H9 (cell line): ENCODE measurements around the gene CALCOCO1. TPM values are rescaled to one million over a fixed set of nuclear protein-coding genes. Genes with fewer than 3 reads are reported as not detected.

Experiments
- DNase-seq: peaks from one replicate; pipeline ENCODE4 v3.0.0-alpha.2; 2017
- H2AFZ ChIP-seq: one replicate; pipeline ENCODE4 v1.6.1; 2013; ENCODE audit warnings: mild to moderate bottlenecking, low read length, control low read depth, moderate library complexity
- H2AK5ac ChIP-seq: 2 replicates; pipeline ENCODE4 v1.6.1; 2013; ENCODE audit warnings: low read length, control low read depth, mixed read lengths; ENCODE audit not compliant: insufficient read length
- H2BK120ac ChIP-seq: one replicate; pipeline ENCODE4 v1.6.1; 2013; ENCODE audit warnings: low read depth, mild to moderate bottlenecking, low read length, control low read depth, inconsistent platforms; ENCODE audit not compliant: poor library complexity, severe bottlenecking
- H2BK12ac ChIP-seq: 2 replicates; pipeline ENCODE4 v1.6.1; 2013; ENCODE audit warnings: low read length, control low read depth, mixed read lengths, low read depth; ENCODE audit not compliant: insufficient read length
- H2BK15ac ChIP-seq: 2 replicates; pipeline ENCODE4 v1.6.1; 2013; ENCODE audit warnings: low read depth, low read length, control low read depth
- H2BK20ac ChIP-seq: one replicate; pipeline ENCODE4 v1.6.1; 2013; ENCODE audit warnings: low read depth, mild to moderate bottlenecking, low read length, control low read depth, inconsistent platforms; ENCODE audit not compliant: poor library complexity, severe bottlenecking
- H2BK5ac ChIP-seq: 2 replicates; pipeline ENCODE4 v1.6.1; 2013; ENCODE audit warnings: low read length, control low read depth, mixed read lengths; ENCODE audit not compliant: insufficient read length
- H3K14ac ChIP-seq: 2 replicates; pipeline ENCODE4 v1.6.1; 2013; ENCODE audit warnings: low read length, control low read depth; ENCODE audit not compliant: insufficient read depth
- H3K18ac ChIP-seq: 2 replicates; pipeline ENCODE4 v1.6.1; 2013; ENCODE audit warnings: low read depth, mild to moderate bottlenecking, mixed read lengths, low read length, control low read depth; ENCODE audit not compliant: insufficient read length
- H3K23ac ChIP-seq: 2 replicates; pipeline ENCODE4 v1.6.1; 2013; ENCODE audit warnings: low read length, control low read depth, mixed read lengths, low read depth; ENCODE audit not compliant: insufficient read length
- H3K23me2 ChIP-seq: 2 replicates; pipeline ENCODE4 v1.6.1; 2013; ENCODE audit warnings: low read depth, mild to moderate bottlenecking, mixed read lengths, low read length, control low read depth; ENCODE audit not compliant: insufficient read length, poor library complexity, severe bottlenecking
- H3K27ac ChIP-seq: 2 replicates; pipeline ENCODE4 v1.5.1; 2013; ENCODE audit warnings: low read length, control low read depth, mixed read lengths, low read depth; ENCODE audit not compliant: insufficient read length
- H3K27me3 ChIP-seq: 2 replicates; pipeline ENCODE4 v1.6.1; 2013; ENCODE audit warnings: low read length, control low read depth, inconsistent platforms; ENCODE audit not compliant: insufficient read depth
- H3K4ac ChIP-seq: 2 replicates; pipeline ENCODE4 v1.6.1; 2013; ENCODE audit warnings: low read depth, mild to moderate bottlenecking, control low read depth, inconsistent platforms, low read length, moderate library complexity
- H3K4me1 ChIP-seq: 2 replicates; pipeline ENCODE4 v1.6.1; 2013; ENCODE audit warnings: low read length, control low read depth, inconsistent platforms; ENCODE audit not compliant: insufficient read depth
- H3K4me2 ChIP-seq: 2 replicates; pipeline ENCODE4 v1.6.1; 2013; ENCODE audit warnings: low read length, control low read depth, mixed read lengths; ENCODE audit not compliant: insufficient read length, insufficient read depth
- H3K56ac ChIP-seq: 2 replicates; pipeline ENCODE4 v1.6.1; 2013; ENCODE audit warnings: low read depth, mild to moderate bottlenecking, mixed read lengths, low read length, control low read depth; ENCODE audit not compliant: insufficient read length
- H3K79me1 ChIP-seq: 2 replicates; pipeline ENCODE4 v1.6.1; 2013; ENCODE audit warnings: low read depth, mild to moderate bottlenecking, moderate library complexity, low read length, control low read depth, inconsistent platforms; ENCODE audit not compliant: insufficient read depth, poor library complexity, severe bottlenecking
- H3K79me2 ChIP-seq: 2 replicates; pipeline ENCODE4 v1.6.1; 2013; ENCODE audit warnings: low read length, control low read depth, inconsistent platforms; ENCODE audit not compliant: insufficient read depth
- H3K9ac ChIP-seq: 2 replicates; pipeline ENCODE4 v1.6.1; 2013; ENCODE audit warnings: low read length, control low read depth, mixed read lengths; ENCODE audit not compliant: insufficient read length; ENCODE audit errors: extremely low read depth
- H3K9me3 ChIP-seq: one replicate; pipeline ENCODE4 v1.6.1; 2013; ENCODE audit warnings: low read depth, low read length, inconsistent platforms; ENCODE audit not compliant: control insufficient read depth
- H3T11ph ChIP-seq: one replicate; pipeline ENCODE4 v1.6.1; 2013; ENCODE audit warnings: mild to moderate bottlenecking, low read length, control low read depth, inconsistent platforms
- H4K20me1 ChIP-seq: one replicate; pipeline ENCODE4 v1.6.1; 2013; ENCODE audit not compliant: control insufficient read depth, insufficient read length, insufficient read depth
- H4K5ac ChIP-seq: 2 replicates; pipeline ENCODE4 v1.6.1; 2013; ENCODE audit warnings: low read depth, mild to moderate bottlenecking, mixed read lengths, low read length, control low read depth; ENCODE audit not compliant: insufficient read length
- H4K8ac ChIP-seq: replicated peaks from 2 replicates; pipeline ENCODE4 v1.6.1; 2013; ENCODE audit warnings: low read length, control low read depth, mixed read lengths, low read depth; ENCODE audit not compliant: insufficient read length
- H4K91ac ChIP-seq: 2 replicates; pipeline ENCODE4 v1.6.1; 2013; ENCODE audit warnings: low read depth, mild to moderate bottlenecking, moderate library complexity, mixed read lengths, low read length, control low read depth; ENCODE audit not compliant: insufficient read length
- H3K27ac Mint-ChIP-seq, 3 experiments: 2 replicates in 2 of 3; 3 replicates in 1 of 3; pipeline ENCODE4 v1.8.0; 2020 to 2021; ENCODE audit warnings: mixed read lengths in 3 of 3, mild to moderate bottlenecking in 1 of 3, moderate library complexity in 1 of 3
- H3K27me3 Mint-ChIP-seq: 2 replicates; pipeline ENCODE4 v1.8.0; 2021; ENCODE audit warnings: low read depth, mild to moderate bottlenecking, moderate library complexity, mixed read lengths
- H3K36me3 Mint-ChIP-seq, 3 experiments: 2 replicates in 2 of 3; 3 replicates in 1 of 3; pipeline ENCODE4 v1.8.0; 2020 to 2021; ENCODE audit warnings: low read depth in 3 of 3, mixed read lengths in 3 of 3; ENCODE audit not compliant: insufficient read depth in 1 of 3
- H3K4me1 Mint-ChIP-seq, 2 experiments: 2 replicates each; pipeline ENCODE4 v1.8.0; 2020; ENCODE audit warnings: mixed read lengths in 2 of 2
- H3K4me3 Mint-ChIP-seq, 2 experiments: 2 replicates in 1 of 2; 3 replicates in 1 of 2; pipeline ENCODE4 v1.8.0; 2020 to 2021; ENCODE audit warnings: mild to moderate bottlenecking in 2 of 2, mixed read lengths in 2 of 2, moderate library complexity in 1 of 2
- H3K9me3 Mint-ChIP-seq, 2 experiments: 2 replicates in 1 of 2; 3 replicates in 1 of 2; pipeline ENCODE4 v1.8.0; 2020; ENCODE audit warnings: mild to moderate bottlenecking in 2 of 2, mixed read lengths in 2 of 2, moderate library complexity in 1 of 2
- WGBS: extraction: QIAGEN DNeasy Blood & Tissue Kit; methylation state at CpG from one replicate; pipeline ENCODE4 v1.1.7; 2013; ENCODE audit warnings: missing lambda C conversion rate, low lambda C conversion rate, mixed read lengths; ENCODE audit not compliant: insufficient read length; ENCODE audit errors: extremely low coverage; 5-methylcytosine and 5-hydroxymethylcytosine counted together
- total RNA-seq: library from RNA; stranded (reverse); gene quantifications from 2 replicates; pipeline ENCODE4 v1.2.1, GENCODE V29; 2021
- TF ChIP-seq, protein P1 (sequence below): fragments of 200-600 bp; sonication (generic); conservative IDR thresholded peaks from 3 replicates; pipeline ENCODE4 v1.8.0; 2021; ENCODE audit warnings: antibody characterized with exemption, mild to moderate bottlenecking

The CALCOCO1 gene
- total RNA-seq, 1 experiment from 2014 or later = 22.3 TPM

GRCh38 chr12:53710091-53710490, 17.2 kb downstream of the CALCOCO1 start:
- Histone ChIP-seq H3K14ac (no peak overlapping the region), H3K23ac (no peak overlapping the region), H3K4me2 (no peak overlapping the region), H2AFZ (no peak overlapping the region), H3K4ac (no peak overlapping the region), H4K91ac (no peak overlapping the region), H2BK5ac (no peak overlapping the region), H3T11ph (no peak overlapping the region), H4K5ac (no peak overlapping the region), H2BK20ac (no peak overlapping the region), H2BK12ac (no peak overlapping the region), H3K9me3 (no peaks in the 10 kb centered on the region), H3K56ac (no peak overlapping the region), H2BK120ac (no peak overlapping the region), H4K8ac (no peak overlapping the region), H3K4me1 (no peaks in the 10 kb centered on the region), H3K27me3 (no peaks in the 10 kb centered on the region; the same call in 1 of the 2 replicates), H2BK15ac (no peak overlapping the region), H3K9ac (no peak overlapping the region), H3K79me1 (no peaks in the 10 kb centered on the region), H3K27ac (no peak overlapping the region), H4K20me1 (no peaks in the 10 kb centered on the region), H2AK5ac (no peak overlapping the region), H3K79me2 (no peaks in the 10 kb centered on the region), H3K18ac (no peak overlapping the region), H3K23me2 (no peaks in the 10 kb centered on the region)
- peaks cover 42% of the 10 kb centered on the region for H3K27me3 Mint-ChIP-seq
- H3K4me3 Mint-ChIP-seq = no peak overlapping the region
- H3K4me1 Mint-ChIP-seq = peaks cover 0 to 8% of the 10 kb centered on the region in 2 experiments; a peak in 1 of 4 replicates
- no peaks in the 10 kb centered on the region; a peak in 2 of 7 replicates for H3K36me3 Mint-ChIP-seq
- no CpG with 5 or more reads among the region's 6 CpGs for WGBS
- H3K27ac Mint-ChIP-seq = peak overlapping the region in 1 of 3 experiments; percentile 46; a peak in 1 of 7 replicates
- no peak for DNase-seq
- TF ChIP-seq, protein P1, sequence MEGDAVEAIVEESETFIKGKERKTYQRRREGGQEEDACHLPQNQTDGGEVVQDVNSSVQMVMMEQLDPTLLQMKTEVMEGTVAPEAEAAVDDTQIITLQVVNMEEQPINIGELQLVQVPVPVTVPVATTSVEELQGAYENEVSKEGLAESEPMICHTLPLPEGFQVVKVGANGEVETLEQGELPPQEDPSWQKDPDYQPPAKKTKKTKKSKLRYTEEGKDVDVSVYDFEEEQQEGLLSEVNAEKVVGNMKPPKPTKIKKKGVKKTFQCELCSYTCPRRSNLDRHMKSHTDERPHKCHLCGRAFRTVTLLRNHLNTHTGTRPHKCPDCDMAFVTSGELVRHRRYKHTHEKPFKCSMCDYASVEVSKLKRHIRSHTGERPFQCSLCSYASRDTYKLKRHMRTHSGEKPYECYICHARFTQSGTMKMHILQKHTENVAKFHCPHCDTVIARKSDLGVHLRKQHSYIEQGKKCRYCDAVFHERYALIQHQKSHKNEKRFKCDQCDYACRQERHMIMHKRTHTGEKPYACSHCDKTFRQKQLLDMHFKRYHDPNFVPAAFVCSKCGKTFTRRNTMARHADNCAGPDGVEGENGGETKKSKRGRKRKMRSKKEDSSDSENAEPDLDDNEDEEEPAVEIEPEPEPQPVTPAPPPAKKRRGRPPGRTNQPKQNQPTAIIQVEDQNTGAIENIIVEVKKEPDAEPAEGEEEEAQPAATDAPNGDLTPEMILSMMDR = no peak
- no peaks in the 10 kb centered on the region for H3K9me3 Mint-ChIP-seq
